HG03060 (cell line): Measurements from ENCODE around the gene LAMA1.

Experiments used
- ATAC-seq: cut with Tn5 transposase; IDR thresholded peaks from one replicate; pipeline ENCODE4 v1.9.1; 2021; ENCODE audit warnings: low read depth, moderate number of reproducible peaks; ENCODE audit not compliant: unreplicated experiment

Gene LAMA1

DNA sequence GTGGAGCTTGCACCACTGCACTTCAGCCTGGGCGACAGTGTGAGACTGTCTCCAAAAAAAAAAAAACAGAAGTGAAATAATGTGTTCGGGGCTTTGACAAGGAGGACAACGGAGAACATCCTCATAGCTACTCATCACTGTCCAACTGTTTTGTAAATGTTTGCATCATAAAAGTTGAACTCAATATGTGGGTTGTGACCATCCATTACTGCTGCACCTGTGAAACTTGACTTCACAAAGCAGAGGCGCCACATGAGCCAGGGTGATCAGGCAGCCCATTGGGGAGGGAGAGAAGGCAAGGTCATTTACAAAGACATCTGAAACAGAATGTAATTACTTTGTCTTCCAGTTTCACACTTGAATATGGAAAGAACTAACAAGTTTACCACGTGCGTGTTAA is 61.6 kb downstream of the LAMA1 start:
- ATAC-seq, result no peak

DNA sequence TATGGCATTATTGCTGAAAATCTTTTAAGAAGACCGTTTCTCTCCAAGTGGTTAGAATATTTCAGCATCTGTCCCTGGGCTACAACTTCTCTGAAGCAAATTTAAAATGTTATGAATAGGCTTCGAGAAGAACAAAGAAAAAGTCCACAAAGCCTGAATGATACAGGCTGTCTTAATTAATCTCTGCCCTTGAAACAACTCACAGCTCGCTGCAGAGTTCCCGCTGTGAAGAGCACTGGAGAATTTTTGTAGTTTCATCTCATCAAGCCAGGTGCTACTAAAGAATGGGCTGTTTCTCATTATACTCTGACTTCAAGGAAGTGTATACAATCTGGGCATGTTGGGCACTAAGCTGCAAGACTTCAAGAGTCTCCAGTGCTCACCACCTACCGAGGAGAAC is 67.6 kb downstream of the LAMA1 start:
- no peak for ATAC-seq

DNA sequence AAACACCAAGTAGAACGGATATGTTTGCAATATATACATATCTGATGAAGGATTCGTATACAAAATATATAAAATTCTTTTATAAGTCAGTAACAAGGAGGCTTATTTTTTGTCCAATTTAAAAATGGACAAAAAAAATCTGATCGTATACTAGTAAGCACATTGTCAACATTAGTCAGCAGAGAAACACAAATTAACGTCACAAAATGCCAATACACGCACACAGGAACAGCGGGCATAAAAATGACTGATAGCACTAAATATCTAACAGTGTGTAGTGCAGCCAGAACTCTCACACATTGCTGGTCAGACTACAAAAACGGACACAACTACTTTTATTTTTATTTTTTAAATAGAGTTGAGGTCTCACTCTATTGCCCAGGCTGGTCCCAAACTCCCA is 69.5 kb downstream of the LAMA1 start:
- ATAC-seq, result no peak

DNA sequence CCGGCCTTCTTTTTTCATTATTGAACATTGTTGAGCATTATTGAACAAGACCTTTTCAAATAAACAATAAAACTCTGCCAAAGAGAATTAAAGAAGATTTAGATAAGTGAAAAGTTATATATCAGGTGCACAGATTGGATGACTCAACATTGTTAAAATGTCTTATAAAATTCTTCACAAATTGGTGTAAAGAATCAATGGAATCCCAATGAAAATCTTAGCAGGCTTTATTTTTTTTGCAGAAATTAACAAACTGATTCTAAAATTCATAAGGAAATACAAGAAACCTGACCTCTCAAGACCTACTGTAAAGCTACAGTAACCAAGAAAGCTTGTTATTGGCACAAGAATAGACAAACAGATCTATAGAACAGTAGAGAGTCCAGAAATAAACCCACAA is 70.3 kb downstream of the LAMA1 start:
- no peak for ATAC-seq

DNA sequence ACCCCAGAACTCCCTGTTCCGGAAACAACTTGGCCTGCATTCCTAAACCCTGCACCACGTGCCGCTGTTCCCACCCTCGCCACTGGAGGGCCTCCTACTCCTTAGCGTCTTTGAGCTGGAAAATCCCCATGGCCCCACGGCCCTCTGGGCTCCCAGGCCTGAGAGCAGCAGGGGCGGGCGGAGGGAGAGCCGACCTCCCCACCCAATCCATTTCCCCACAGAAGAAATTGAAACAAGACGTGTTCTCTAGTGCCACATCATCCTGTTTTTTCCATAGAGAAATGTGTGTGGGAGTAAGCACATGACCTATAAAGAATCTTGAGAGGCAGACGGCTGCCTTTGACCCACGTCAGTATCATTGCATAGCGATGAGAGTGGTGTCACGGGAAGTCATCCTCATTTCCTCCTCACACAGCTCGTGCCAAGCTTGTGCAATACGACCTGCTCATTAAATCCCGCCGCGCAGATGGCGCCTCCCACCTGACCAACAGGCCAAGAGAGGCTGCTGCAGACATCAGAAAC is 79.2 kb downstream of the LAMA1 start:
- ATAC-seq, result no peak

DNA sequence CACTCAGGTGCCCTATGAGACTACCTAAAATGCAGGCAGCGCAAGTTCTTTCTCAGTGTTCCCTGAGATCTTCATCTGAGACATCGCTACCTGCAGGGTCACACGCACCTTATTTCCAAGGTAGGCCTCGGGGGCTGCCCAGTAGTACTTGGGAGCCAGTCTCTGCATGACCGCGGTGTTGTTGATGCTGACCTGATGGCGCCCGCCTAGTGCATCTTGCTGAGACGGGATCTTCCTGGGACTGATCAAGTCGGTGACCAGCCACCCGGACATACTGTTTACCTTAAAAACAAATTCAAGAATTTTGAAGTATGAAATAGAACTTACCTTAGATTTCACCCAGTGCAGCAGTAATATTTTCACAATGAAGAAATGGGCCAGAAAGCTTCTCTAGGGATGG is 80.1 kb downstream of the LAMA1 start:
- ATAC-seq, result no peak

DNA sequence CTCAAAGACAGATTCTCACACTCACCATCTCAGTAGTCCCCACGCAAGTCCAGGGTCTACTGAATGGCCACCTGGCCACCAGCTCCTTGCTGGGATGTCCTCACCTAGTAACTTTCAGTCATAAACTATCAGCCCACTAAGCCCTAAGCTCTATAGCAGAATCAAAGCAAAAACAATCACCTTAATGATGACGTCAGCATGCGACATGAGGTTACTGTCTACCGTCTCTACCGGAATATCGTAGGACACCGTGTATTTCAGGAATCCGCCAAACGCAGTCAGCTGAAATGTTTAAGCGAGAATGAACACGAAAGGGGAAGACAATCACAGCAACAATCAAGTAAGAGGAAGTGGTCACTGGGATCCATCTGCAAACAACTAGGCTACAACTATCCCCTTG is 81.8 kb downstream of the LAMA1 start:
- ATAC-seq, result no peak

DNA sequence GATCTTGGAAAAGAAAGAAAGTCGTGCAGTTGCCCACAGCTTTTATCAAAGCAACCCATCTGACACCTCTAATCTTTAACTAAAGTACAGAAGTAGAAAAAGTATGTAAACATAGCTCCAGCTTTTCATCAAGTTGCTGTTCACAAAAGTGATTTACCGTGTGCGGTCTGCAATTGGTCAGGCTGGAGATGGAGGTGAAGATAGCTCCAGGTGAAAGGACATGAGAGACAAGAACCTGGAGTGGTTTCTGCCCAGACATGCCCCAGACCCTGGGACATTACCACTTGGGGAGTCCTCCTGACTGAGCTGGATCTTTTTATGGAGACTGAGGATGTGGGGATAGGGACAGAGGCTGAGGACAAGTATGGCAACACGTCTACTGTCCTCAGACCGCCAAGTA is 82.7 kb downstream of the LAMA1 start:
- no peak for ATAC-seq

DNA sequence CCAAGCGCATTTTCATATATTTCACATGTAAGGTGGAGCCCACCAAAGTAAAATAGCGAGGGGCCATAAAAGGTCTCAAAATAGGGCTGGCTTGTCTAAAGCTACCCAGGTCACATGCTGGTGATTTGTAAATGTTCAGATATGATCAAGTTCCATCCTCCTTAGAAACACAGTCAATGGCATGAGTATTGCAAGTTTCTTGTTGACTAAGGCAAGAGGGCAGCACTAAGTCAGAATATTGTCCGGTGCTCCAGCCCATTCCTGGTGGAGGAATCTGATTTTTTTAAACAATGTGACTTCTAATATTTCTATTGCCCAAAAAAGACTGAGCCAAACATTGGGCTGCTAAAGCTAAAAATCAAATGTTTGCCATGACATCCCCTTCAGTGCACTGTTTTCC is 85.1 kb downstream of the LAMA1 start:
- no peak for ATAC-seq

DNA sequence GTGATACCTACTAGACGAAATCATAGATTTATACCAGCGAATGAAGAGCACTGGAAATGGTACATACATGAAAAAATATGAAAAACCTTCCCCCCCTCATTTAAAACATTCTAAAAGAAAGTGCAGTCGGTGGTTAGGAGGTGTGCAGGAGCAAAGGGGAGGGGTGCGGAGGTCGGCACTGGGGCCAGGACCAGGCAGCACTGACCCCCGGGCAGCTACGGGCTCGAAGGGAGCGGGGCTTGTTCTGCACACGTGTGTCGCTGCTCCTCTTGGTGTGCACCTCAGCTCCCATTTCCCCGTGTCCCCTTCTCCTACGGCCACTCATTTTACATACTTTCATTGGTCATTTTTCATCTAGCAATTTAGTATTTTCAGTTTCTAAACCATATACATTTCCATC is 89.0 kb downstream of the LAMA1 start:
- ATAC-seq, result no peak

DNA sequence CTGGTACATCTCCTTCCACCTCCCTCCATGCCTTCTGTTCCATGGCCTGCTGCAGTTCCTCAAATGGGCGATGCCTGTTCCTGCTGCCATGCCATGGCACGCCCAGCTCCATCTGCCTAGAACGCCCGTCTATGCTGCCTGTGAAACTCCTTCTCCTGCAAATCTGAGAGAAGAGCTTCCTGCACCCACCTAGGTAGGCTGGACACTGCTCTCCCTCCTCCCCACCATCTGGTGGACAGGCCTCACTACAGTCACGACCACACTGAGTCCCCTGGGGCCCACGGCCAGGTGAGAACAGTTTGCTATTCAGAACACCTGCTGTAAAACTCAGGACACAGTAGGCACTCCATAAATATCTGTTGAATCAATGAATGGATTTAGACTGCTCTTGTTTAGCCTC is 92.4 kb downstream of the LAMA1 start:
- ATAC-seq, result no peak

DNA sequence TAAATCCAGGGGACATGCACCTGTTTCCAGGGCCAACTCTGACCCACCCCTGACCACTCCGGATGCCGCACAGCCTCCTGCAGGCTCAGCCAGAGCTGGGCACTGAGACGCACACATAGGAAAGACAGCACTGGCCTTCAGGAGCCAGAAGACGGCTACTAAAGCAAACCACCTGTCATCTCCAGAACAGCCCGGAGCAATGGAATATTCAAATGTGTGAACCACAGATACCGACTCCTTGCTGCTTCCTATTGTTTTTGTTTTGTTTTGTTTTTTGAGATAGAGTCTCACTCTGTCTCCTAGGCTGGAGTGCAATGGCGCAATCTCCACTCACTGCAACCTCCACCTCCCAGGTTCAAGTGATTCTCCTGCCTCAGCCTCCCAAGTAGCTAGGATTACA is 94.0 kb downstream of the LAMA1 start:
- ATAC-seq, result no peak

DNA sequence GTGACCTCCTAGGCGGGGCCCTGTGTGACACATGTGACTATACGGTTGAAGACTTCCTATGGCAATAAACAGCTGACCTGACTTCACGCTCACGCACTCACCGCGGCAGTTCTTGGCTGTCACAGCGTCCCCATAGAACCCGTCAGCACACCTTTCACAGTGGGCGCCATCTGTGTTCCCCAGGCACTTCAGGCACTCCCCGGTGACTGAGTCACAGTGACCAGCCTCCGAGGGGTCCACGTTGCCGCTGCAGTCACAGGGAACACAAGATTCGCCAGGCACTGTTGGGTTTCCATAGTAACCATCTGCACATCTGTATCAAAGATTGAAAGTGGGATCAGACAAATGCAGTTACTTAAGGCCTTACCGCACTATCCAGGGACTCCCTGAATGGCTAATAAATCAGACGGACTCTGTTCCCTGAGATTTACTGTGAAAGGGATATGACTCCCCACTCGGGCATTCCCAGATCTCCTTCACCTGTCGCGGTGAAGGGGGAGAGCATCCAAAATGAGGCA is 94.5 kb downstream of the LAMA1 start:
- no peak for ATAC-seq

DNA sequence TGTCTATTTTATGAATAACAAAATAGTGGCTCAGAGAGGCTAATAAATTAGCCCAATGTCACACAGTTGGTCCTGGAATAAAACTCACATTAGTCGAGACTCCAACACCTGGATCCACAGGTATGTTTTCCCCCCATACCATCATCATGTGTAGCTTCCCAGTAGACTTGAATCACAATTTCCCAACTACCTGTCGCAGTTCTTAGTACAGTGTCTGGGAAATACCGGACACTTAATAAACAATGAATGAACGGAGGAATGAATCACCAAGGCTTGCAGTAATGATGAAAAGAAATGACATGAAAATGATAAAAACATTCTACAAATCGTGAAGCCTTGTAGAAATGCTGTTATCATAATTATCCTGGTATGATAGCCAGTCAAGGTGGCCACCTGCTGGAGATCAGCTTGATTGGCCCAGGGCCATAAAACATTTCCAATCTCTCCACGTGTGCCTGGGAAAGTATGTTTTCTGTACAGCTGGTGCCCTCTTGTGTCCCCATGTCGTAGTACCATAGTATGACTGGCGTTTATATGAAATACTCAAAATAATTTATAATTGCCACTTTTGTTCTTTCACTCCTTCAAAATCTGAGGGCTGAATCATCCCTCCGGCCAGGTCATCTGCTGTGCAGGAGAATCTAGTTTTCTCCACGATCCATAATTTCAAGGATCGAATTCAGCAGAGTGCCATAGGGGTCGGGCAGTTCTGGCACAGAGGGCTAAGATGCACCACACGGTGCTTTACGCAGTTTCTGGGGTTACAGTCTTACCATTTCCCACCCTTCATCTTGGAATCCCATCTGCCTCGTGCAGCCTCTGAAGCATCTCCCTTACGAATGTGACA is 95.4 kb downstream of the LAMA1 start:
- ATAC-seq, result no peak

DNA sequence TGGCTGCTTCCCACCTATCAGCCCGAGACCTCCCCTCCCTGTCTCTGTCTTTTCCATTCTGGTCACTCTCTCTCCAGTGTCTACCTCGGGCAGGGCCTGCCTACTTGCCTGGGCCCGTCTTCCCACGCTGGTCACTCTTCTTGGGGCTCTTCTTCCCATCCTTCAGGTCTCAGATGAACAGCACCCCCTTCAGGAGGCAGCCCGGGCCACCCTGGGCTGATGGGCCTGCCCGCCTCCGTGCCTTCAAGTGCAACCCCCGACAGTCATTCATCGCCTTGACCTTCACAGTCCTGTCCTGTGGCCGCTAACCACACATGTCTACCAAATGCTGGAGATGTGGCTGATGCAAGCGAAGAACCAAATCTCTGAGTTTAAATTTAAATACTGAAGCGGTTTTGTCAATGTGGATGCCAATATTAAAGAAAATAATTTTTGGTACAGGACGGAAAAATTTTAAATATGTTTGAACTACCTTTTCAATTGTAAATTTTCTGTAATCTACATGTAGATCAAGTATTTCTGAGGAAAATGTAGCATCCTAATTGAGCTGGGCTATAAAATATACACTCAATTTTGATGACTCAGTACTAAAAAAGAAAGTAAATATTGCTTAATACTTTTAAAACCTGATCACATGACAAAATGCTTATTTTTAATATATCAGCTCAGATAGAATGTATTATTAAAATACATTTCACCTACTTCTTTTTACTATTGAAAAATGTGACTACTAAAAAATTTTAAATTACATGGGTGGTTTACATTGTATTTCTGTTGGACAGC is 96.4 kb downstream of the LAMA1 start:
- ATAC-seq, result no peak

DNA sequence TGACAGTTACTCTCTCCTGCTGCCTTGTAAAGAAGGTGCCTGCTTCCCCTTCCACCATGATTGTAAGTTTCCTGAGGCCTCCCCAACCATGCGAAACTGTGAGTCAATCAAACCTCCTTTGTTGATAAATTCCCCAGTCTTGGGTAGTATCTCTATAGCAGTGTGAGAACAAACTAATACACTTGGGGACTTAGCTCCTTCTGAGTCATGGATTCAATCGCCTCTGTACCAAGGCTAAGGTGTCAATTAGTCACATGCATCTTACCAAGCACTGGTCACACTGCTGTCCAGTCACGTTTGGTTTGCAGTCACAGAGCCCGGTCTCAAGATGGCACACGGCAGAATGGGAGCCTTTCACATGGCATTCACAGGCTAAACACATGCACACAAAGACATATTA is 100.6 kb downstream of the LAMA1 start:
- ATAC-seq, result no peak

DNA sequence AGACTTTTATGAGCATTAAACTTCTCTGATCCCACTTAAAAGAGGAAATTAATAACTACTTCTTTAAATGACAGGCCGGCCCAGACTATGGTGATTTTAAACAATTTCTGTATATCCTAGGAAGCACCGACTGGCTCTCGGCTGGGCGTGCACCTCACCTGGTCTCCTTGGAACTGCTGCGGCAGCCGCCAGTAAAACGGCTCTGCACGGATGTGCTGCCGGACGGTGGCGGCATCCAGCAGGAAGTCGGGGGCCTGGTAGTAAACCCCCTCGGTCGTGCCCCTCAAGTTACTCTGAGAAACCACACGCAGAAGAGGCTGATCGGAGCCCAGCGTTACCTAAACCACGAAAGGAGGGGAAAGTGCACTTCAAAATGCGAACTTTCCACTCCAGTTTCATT is 106.5 kb downstream of the LAMA1 start:
- ATAC-seq, result no peak

DNA sequence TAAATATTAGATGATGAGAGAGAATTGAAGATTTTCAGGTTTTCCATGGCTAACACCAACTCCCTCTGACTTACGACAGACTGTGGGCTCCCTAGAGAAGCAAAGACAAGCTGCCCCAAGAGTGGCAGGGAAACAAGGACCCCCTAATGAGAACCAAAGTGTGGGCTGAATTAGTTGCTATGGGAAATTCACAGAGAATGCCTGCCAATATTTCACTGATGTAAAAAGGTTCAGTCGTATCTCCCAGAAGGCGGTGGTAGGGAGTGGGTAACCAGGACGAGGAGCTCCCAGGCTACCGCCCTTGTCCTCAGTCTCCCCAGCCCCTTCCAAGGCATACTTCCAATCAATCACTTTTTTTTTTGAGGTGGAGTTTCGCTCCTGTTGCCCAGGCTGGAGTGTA is 113.6 kb downstream of the LAMA1 start:
- ATAC-seq, result no peak

DNA sequence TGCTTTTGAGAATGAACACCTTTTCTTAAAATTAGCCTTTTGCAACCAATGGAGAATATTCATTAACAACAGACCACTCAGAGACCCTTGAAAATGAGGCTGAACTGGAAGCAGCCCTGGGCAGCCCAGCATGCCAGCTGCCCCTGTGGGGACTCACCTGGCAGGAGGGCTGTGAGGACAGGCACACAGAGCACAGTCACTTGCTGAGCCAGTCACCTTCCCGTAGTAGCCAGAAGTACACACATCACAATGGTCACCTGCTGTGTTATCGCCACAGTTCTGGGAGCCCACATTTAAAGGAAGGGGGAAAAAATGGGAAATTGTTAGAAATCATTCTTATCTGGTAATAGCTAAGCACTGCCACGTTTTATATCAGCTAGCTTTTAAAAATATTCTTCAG is 115.5 kb downstream of the LAMA1 start:
- ATAC-seq, result no peak

DNA sequence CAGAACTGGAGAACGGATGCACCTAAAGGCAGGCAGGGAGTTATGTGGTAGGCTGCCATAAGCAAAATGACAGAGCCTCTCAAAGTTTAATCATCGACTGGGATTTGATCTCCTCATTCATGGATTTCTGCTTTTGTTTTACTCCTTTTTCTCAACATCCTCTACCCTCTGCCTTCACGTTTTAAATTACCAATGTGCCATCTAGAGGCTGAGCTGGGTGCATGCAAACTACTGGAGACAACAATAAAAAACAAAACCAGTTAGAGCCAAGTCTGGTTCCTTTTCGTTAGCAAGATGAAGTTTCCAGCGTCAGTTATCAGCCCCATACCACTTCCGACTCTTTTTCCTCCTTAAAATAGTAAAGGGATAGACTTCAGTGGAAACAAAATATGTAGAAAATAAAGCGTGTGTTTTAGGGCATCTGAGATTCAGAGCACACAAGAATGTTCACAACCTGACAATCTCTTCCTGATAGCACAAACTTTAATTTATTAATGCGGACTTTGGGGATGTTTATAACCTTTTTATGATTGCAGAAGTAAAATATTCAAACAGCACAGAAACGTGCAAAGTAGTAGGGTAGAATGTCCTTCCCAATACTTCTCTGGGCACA is 117.0 kb downstream of the LAMA1 start:
- no peak for ATAC-seq

DNA sequence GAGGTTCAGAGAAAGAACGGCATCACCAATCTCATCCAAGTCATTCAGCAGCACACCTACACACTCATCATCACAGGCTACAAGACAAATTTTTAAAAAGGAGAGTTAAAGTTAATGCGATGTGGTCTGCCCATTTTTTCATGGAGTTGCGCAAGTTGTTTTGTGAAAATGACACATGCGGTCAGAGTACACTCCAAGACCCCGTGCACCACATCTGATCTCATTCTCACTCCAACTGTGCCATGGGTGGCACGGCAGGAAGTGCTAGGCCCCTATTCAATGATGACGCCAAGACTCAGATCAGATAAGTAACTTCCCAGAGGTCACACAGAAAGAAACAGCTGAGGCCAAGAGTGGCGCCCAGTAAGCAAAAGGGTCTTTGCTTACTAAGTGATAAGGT is 119.8 kb downstream of the LAMA1 start:
- no peak for ATAC-seq
